AG04449 (cell line): ENCODE measurements around the gene HAND2.

Experiments
- CTCF ChIA-PET: fragments of 350-600 bp; formaldehyde crosslinking; extraction: SDS; loops from one replicate; lab custom pipeline; 2021; ENCODE audit warnings: antibody characterized with exemption; lab: Yijun Ruan, JAX
- POLR2A ChIA-PET: fragments of 400-600, 350-600 bp; formaldehyde crosslinking; extraction: SDS; loops from one replicate; lab custom pipeline; 2020; ENCODE audit warnings: antibody characterized with exemption, inconsistent platforms; lab: Yijun Ruan, JAX
- DNase-seq: peaks from one replicate; pipeline ENCODE4 v3.0.0-alpha.2; 2010; ENCODE audit warnings: low read depth, low spot score
- H3K4me3 ChIP-seq: 2 replicates; pipeline ENCODE4 v1.5.1; 2011; ENCODE audit warnings: low read depth, mild to moderate bottlenecking, control low read depth, low read length
- TF ChIP-seq, protein P1 (sequence below): IDR thresholded peaks from one replicate; pipeline ENCODE4 v1.5.1; 2011; ENCODE audit warnings: mild to moderate bottlenecking, moderate library complexity, low read length, control low read depth, inconsistent platforms; ENCODE audit not compliant: insufficient read depth; ENCODE audit errors: missing control alignments

HAND2 gene

DNA sequence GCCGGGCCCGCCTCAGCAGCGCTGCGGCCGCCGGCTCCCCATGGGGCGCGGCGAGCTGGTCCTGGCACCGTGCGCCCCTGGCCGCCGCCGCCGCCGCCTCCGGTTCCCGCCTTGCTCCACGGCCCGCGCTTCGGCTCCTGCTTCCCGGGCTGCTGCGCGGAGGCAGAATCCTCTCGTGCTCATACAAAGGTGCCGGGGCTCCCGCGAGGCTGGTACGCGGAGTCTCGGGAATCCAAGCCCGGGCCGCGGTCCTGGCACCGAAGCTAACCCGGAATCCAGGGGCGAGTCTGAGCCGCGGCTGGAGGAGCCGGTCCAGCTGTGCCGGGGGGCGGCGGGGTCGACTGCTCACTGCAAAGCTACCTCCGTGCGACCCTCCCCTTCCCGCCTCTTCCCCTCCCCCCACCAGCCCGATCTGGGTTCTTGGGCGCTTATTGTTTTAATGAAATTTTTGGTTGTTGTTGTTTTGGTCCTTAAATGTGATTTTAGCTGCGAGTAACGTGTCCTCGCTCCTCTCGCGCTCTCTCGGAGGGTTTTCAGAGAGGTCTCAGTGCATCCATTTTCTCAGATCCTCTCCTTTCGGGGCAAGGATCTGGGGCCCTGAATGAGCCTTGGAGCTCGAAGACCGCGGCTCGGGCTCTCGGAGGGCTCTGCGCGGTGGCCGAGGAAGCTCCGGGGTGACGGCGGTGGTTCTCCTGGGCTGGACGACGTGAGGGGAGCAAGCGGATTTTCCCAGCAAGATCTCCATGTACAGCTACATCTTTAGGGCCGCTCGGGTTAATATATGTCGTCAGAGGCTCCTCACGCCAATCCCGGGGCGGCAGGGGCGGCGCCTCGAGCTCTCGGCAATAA lies at the start of gene HAND2:
HAND2 (minus strand) TSS at position 753 of the 849 bp plus-strand sequence. CDS start 940 bp downstream, outside the sequence.
- ChIA-PET CTCF (interaction anchor here (1.0 to 2.4 kb wide), 5 partner anchors 24 to 460 kb away, joined by 4 to 8 read pairs (median 4); no protein-coding TSS in a partner anchor), POLR2A (interaction anchor here (0.6 to 1.7 kb wide), 2 partner anchors 9 to 157 kb away, joined by 3 to 6 read pairs; no protein-coding TSS in a partner anchor)
- TF ChIP-seq, protein P1, sequence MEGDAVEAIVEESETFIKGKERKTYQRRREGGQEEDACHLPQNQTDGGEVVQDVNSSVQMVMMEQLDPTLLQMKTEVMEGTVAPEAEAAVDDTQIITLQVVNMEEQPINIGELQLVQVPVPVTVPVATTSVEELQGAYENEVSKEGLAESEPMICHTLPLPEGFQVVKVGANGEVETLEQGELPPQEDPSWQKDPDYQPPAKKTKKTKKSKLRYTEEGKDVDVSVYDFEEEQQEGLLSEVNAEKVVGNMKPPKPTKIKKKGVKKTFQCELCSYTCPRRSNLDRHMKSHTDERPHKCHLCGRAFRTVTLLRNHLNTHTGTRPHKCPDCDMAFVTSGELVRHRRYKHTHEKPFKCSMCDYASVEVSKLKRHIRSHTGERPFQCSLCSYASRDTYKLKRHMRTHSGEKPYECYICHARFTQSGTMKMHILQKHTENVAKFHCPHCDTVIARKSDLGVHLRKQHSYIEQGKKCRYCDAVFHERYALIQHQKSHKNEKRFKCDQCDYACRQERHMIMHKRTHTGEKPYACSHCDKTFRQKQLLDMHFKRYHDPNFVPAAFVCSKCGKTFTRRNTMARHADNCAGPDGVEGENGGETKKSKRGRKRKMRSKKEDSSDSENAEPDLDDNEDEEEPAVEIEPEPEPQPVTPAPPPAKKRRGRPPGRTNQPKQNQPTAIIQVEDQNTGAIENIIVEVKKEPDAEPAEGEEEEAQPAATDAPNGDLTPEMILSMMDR, result no peak
- peak within 1 kb of the TSS; percentile 69 for H3K4me3 ChIP-seq
- DNase-seq, result no peak

DNA sequence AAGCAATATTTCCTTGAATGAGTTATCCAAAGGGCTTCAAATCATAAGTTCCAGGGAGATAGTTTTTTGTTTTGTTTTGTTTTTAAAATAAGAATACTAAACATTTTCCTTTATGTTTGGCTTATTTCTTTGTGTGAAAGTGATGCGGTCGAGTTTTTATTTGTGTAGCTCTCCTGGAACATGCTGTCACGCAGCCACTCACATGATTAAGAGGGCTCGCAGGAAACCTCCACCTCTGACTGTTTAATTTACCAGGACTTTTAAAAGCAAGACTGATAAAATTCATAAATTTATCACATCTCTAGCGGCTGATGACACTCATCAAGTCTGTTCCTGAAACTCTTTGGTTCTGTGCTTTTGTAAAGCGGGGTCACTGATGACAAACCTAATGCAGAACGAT lies 48.9 kb upstream of the HAND2 start:
- ChIA-PET CTCF (no interaction called here), POLR2A (no interaction called here)
- no peak for DNase-seq
- H3K4me3 ChIP-seq, result no peak overlapping the region
- TF ChIP-seq, protein P1, result no peak

DNA sequence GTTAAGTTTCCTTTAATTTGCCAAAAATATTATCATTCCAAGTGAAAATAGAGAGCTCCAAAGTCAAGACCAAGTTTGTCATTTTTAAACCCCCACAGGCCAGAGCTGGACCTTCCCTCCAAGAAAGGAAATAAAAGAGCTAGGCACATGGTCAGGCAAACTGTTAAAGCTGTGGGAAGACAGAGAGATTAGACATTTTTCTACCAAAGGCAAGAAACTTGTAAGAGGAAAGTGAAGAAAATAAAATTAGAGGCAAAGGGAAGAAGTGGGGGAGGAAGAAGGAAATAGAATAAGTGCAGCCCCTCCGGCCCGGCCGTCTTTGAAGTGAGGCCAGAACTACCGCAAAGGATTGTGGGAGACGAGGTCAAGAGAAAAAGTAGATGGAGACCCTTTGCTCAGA lies 47.9 kb upstream of the HAND2 start:
- no peak overlapping the region for H3K4me3 ChIP-seq
- TF ChIP-seq, protein P1, result no peak
- CTCF ChIA-PET, result no interaction called here
- POLR2A ChIA-PET, result no interaction called here
- DNase-seq, result no peak

DNA sequence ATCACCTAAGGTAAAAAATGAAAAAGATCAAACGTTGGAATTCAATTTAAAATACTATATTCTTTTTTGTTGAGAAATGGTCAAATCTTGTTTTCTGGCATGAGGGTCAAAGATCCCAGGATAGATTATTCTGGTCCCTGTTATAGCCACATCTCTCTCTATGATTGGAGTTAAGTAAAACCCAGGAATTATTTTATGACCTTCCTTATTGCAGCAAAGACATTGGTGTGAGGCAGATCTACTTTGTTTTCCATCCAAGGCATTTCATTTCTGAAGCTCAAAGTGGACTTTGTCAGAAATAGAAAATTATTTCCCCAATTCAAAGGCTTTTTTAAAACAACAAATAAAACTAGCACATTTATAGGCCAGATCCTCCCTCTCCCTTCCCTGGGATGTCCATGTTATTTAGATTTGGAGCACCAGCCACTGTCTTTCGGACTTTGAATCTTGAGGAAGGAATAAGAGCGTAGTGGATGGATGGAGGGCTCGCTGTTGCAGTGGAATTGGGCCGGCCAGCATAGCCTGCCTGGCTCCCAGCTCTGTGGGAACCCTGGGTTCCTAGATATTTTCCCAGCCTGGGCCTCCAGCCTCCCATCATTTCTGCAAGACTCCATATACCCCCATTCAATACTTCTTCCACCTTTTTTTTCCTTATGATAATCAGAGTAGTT lies 45.6 kb upstream of the HAND2 start:
- ChIA-PET CTCF (interaction anchor here (1.1 kb wide), 1 partner anchor 414 kb away, joined by 3 read pairs; no protein-coding TSS in a partner anchor), POLR2A (no interaction called here)

DNA sequence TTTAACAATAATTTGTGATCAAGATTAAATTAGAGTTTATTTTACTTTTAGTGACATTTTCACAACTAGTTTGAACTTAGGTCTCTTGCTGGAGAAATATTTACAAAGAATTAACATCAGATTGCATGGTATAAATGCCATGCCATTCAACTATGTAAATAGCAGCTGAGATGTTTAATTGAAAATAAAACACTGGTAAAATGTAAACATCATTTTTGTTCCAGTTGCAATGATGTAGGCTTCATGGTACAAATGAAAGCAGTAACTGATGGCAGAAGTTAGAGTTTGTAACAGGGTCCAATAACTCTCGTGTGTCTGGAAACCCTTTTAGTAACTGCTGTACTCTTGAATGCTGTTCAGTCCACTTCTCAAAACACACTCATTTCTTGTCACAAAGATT lies 43.7 kb upstream of the HAND2 start:
- CTCF ChIA-PET, result interaction anchor here (1.0 kb wide), 1 partner anchor 18 kb away, joined by 3 read pairs; no protein-coding TSS in a partner anchor

More for the DNA sequence above, 45.6 kb upstream of the HAND2 start:
- DNase-seq, result no peak
- TF ChIP-seq, protein P1, result no peak
- no peak overlapping the region for H3K4me3 ChIP-seq

More for the DNA sequence above, 43.7 kb upstream of the HAND2 start:
- H3K4me3 ChIP-seq, result no peak overlapping the region
- no peak for DNase-seq
- TF ChIP-seq, protein P1, result no peak
- POLR2A ChIA-PET, result no interaction called here
